ENCODE measurements around the gene JADE3.
"Not testable (repeated sequence)": the region's sequence is repeated elsewhere in the genome, so short reads cannot be mapped to it uniquely, and the experiment has no call there.

The JADE3 gene

DNA sequence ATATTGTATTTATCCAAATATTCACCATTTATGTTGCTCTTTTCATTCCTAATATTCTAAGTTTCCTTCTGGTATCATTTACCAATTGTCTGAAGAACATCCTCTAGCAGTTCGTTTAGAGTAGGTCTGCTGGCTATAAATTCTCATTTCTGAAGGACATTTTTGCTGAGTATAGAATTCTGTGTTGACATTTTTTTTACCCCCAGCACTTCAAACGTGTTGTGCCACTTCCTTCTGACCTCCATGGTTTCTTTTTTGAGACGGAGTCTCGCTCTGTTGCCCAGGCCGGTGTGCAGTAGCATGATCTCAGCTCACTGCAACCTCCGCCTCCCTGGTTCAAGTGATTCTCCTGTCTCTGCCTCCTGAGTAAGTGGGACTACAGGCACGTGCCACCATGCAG is 26.4 kb downstream of the JADE3 start:
- no peak for DNase-seq

- no peak for DNase-seq
These were observed 29.1 kb downstream of the JADE3 start for GRCh38 chrX:46941341-46941740.

GRCh38 chrX:46953137-46953527 is 40.9 kb downstream of the JADE3 start:
- no peak for DNase-seq

- peak; percentile 4 for DNase-seq
These were observed 41.4 kb downstream of the JADE3 start for GRCh38 chrX:46953597-46953996.

GRCh38 chrX:46954716-46955115 is 42.5 kb downstream of the JADE3 start:
- DNase-seq, result no peak

DNA sequence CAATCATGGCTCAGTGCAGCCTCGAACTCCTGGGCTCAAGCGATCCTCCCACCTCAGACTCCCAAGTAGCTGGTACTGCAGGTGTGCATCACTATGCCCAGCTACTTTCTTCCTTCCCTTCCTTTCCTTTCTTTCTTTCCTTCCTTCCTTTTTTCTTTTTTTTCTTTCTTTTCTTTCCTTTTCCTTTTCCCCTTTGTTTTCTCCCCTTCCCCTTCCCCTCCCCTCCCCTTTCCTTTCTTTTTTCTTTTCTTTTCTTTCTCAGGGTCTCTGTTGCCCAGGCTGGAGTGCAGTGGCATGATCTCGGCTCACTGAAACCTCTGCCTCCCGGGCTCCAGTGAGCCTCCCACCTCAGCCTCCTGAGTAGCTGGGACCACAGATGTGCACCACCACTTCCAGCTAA is 44.4 kb downstream of the JADE3 start:
- not testable (repeated sequence) for DNase-seq

DNA sequence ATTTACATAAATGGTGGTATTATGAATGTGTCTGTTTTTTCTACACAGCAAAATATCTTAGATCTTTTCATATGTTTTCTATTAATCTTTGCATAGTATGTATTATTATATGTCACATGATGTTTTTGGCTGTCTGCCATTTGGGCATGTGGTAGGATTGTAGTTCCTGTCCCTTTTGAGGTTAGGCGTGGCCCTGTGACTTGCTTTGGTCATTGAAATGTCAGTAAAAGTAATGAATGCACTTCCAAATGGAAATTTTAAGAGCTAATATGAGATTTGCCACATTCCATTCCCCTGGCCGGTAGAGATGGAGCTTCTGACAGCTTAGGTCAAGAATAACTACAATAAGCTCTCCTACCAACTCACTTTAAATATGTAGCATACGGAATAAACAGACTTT is 45.1 kb downstream of the JADE3 start:
- DNase-seq, result no peak

DNA sequence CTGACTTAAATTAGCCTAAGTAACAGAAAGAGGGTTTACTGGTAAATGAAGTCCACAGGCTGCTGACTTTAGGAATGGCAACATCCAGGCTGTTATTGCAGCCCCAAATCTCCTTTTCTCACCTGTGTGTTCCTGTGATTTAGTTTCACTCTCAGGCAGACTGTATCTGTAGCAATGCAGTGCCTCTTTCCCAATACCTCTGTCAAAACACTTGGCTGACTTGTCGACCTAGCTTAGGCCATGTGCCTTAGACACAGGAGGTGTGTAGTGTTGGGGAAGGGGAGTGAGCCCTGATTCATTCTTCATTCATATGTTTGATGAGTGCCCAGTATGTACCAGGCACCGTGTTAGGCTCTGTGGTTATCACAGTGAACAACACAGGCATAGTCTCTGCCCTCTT is 46.9 kb downstream of the JADE3 start:
- DNase-seq, result no peak

GRCh38 chrX:46959985-46960700 is 47.9 kb downstream of the JADE3 start:
- DNase-seq, result no peak

DNA sequence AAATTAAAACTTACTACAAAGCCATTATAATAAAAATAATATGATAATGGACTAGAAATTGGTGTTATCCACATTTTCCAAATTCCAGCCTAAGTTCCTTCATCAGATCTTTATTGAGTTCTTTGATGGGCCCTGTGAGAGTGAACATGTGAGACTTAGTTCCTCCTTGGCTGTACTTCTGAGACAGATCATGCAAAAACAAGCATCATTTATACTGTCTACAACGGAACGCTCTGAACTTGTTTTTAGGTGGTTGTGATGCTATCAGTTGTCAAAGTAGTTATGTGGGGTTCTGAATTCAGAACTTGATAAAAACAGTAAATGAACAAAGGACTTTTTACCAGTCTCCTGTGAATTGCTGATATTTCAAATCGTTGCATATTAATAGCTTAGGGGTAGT is 48.9 kb downstream of the JADE3 start:
- no peak for DNase-seq

- peak; percentile 70 for DNase-seq
These were observed 49.5 kb downstream of the JADE3 start for GRCh38 chrX:46961574-46962283.

DNA sequence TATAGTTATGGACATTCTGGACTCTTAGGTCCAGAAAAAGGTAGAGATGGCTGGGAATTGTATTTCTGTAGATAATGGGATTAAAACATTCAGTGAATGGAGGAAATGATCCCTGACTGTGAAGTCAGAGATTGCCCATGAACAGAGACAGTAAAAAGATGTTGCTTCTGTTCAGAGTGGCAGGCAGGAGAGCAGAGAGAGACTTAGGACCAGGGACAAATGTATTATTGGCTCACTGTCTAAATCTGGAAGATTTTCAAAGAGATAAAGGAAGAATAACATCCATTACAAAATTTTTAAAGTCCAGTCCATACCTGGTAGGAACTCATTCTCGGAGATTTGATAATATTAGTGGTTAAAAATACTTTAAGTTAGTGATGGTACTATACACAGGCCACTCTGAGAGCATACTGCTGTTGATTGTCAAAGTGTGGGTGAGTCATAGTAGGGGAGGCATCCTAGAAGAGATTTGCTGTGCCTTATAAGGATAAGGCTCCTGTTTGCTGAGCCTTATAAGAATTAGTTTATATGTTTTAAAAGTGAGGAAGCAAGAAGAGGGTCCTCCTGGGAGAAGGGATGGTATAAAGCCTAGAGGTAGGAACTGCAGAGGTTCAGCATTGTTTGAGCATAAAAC is 53.0 kb downstream of the JADE3 start:
- peak; percentile 48 for DNase-seq

GRCh38 chrX:46967547-46967946 is 55.3 kb downstream of the JADE3 start:
- DNase-seq, result no peak

DNA sequence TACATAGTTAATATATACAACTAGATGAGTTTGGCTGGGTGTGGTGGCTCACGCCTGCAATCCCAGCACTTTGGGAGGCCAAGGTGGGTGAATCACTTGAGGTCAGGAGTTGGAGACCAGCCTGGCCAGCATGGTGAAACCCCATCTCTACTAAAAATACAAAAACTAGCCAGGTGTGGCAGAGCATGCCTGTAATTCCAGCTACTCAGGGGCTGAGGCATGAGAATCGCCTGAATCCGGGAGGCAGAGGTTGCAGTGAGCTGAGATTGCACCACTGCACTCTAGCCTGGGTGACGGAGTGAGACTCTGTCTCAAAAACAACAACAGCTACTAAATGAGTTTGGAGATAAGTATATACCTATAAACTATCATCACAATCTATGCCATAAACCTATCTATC is 64.8 kb downstream of the JADE3 start:
- DNase-seq, result not testable (repeated sequence)

- peak; percentile 88 for DNase-seq
These were observed 66.4 kb downstream of the JADE3 start for GRCh38 chrX:46978341-46979291.

- DNase-seq, result no peak
These were observed 72.5 kb downstream of the JADE3 start for GRCh38 chrX:46984705-46985104.

GRCh38 chrX:46989548-46989947 is 77.3 kb downstream of the JADE3 start:
- no peak for DNase-seq

DNA sequence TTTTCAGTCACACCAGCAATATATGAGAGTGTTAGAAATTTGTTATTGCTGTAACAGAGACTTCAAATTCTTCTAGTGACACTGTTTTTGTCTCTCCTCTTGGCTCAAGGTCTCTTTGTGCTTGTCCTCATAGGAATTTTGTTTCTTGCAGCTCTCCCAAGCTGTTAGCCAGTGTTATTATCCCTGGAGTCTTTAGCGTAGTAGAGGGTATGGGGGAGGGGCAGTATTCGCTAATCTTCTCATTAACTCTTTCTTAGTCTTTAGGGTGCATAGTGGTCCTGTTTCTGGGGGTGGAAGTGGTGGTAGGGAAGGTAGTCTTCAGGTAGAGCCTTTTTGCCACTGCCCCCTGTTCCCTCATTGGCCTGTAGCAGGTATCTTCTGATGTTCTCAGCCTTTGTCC is 79.4 kb downstream of the JADE3 start:
- peak; percentile 88 for DNase-seq

DNA sequence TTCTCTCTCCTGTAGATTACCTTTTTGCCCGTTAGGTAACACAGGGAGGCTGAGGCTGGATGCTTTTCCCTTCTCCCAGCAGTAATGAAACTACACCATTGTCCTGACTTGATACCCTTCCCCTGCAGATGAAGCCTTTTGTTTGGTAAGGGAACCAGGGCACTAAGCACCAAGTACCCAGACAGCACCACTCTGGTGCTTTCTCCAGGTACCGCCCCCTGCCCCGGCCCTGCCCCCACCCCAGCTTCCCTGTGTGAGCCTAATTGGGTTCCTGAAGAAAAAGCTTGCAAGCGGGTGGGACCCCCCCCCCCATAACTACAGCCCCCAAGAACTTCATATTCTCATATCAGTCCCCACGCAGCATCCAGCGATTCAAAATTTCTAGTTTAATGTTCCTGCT is 79.8 kb downstream of the JADE3 start:
- no peak for DNase-seq

DNA sequence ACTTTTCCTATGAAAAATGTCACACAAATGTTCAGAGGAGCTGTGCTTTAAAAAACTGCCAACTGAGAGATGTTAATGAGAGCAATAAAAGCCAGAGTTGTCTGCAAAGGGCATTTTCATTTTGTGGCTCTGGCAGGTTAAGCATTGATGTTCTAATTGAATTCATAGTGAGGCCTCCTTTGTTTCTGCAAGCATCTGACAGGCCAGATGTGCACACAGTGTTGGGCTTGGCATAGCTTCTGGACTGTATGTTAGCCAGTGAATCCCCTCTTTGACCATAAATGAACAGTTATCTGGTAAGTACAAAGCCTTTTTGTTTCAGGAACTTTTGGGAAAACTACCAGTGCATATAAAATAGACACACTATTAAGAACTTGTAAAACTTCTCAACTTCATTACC is 81.9 kb downstream of the JADE3 start:
- no peak for DNase-seq

GRCh38 chrX:47012131-47012530 is 99.9 kb downstream of the JADE3 start:
- DNase-seq, result no peak

DNA sequence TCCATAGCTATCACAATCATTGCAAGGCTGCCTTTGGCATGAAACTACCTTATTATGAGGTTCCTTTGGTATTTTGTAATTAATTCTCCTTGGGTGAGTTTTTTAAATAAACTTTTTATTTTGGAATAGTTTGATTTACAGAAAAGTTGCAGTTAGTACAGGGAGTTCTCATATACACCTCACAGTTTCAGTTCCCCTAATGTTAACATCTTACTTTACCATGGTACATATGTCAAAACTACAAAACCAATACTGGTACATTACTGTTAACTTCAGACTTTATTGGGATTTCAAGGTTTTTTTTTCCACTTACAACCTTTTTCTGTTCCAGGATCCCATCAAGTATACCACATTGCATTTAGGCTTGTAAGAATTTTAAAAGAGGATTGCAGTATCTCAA is 114.0 kb downstream of the JADE3 start:
- DNase-seq, result no peak

- DNase-seq, result peak; percentile 83
These were observed 118.1 kb downstream of the JADE3 start for GRCh38 chrX:47030339-47030738.

Data from NCI-H82 (cell line).